NCI-H226 (cell line): ENCODE results near the gene CFAP70.
A peak's percentile ranks its signal among the peaks of the same experiment; 100 is the strongest.
"Not testable (repeated sequence)": the region's sequence is repeated elsewhere in the genome, so short reads cannot be mapped to it uniquely, and the experiment has no call there.

ENCODE experiments used
- DNase-seq: peaks from one replicate; pipeline ENCODE4 v3.0.0-alpha.2; 2015

Gene CFAP70

GRCh38 chr10:73338801-73339368 lies 19.8 kb downstream of the CFAP70 start:
- no peak for DNase-seq

- DNase-seq, result no peak
Observed at GRCh38 chr10:73333202-73333601, 25.5 kb downstream of the CFAP70 start.

DNA sequence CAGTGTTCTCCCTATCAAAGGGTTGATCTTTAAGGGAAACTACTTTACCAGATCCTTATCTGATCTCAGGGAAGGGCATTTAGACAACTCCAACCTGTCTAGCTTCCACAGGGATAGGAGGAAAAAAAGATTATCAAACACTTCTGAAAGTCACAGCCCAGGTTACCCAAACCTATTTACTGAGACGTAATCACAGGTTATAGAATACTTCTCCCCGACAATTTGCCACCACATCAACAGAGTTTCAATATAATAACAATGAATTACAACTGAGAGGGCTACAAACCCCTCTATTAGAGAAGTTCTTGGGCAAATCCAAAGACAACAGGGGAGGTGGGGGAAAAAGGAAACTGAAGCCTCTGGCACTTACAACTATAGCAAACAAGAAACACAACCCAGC lies 26.3 kb downstream of the CFAP70 start:
- DNase-seq, result no peak

- DNase-seq, result not testable (repeated sequence)
Observed at GRCh38 chr10:73328523-73328922, 30.1 kb downstream of the CFAP70 start.

DNA sequence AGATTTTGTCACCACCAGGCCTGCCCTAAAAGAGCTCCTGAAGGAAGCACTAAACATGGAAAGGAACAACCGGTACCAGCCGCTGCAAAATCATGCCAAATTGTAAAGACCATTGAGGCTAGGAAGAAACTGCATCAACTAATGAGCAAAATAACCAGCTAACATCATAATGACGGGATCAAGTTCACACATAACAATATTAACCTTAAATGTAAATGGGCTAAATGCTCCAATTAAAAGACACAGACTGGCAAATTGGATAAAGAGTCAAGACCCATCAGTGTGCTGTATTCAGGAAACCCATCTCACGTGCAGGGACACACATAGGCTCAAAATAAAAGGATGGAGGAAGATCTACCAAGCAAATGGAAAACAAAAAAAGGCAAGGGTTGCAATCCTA lies 33.4 kb downstream of the CFAP70 start:
- DNase-seq, result not testable (repeated sequence)

DNA sequence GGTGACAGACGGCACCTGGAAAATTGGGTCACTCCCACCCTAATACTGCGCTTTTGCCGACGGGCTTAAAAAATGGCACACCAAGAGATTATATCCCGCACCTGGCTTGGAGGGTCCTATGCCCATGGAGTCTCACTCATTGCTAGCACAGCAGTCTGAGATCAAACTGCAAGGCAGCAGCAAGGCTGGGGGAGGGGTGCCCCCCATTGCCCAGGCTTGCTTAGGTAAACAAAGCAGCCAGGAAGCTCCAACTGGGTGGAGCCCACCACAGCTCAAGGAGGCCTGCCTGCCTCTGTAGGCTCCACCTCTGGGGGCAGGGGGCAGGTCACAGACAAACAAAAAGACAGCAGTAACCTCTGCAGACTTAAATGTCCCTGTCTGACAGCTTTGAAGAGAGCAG lies 35.1 kb downstream of the CFAP70 start:
- not testable (repeated sequence) for DNase-seq

DNA sequence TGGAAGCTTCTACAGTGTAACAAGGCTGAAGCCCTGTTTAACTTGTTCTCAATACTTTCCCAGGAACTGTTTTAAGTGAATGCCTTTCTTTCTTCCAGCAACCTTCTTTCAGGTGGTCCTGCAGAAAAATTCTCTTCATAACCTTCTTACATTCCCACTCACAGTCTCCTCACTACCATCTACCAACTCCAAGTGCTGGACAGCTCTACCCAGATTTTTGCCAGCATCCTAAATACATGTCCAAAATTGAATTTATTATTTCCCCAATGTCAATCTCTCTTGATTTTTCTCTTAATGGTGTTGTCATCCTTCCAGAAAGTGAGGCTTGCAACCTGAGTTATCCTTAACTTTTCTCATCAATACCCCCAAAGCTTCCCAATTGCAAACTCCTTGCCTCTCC lies 48.2 kb downstream of the CFAP70 start:
- no peak for DNase-seq

- no peak for DNase-seq
Observed at GRCh38 chr10:73307203-73307800, 51.4 kb downstream of the CFAP70 start.

GRCh38 chr10:73306171-73306708 lies 52.4 kb downstream of the CFAP70 start:
- no peak for DNase-seq

GRCh38 chr10:73296946-73297345 lies 61.7 kb downstream of the CFAP70 start:
- no peak for DNase-seq

GRCh38 chr10:73293461-73293860 lies 65.2 kb downstream of the CFAP70 start:
- DNase-seq, result no peak

DNA sequence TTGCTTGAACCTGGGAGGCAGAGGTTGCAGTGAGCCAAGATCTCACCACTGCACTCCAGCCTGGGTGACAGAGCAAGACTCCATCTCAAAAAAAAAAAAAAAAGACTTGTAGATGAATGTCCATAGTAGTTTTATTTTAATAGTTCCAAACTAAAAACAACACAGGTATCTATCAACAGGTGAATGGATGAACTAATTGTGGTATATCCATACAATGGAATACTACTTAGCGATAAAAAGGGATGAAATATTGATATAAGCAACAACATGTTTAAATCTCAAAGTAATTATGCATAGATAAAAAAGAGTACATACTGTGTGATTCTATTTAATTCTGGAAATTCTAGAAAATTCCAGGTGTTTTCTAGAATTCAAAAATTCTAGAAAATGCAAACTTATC lies 68.7 kb downstream of the CFAP70 start:
- DNase-seq, result no peak

GRCh38 chr10:73287441-73287840 lies 71.2 kb downstream of the CFAP70 start:
- no peak for DNase-seq

DNA sequence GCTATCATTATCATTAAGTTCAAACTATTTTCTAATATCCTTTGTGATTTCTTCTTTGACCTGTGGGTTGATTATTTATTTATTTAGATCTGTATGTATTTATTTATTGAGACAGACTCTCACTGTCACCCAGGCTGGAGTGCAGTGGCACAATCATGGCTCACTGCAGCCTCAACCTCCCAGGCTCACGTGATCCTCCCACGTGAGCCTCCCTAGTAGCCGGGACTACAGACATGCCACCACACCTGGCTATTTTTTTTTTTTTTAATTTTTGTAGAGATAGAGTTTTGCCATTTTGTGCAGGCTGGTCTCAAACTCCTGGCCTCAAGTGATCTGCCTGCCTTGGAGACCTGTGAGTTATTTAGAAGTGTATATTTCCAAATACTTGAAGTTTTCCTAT lies 77.6 kb downstream of the CFAP70 start:
- DNase-seq, result no peak

- DNase-seq, result no peak
Observed at GRCh38 chr10:73264423-73264822, 94.2 kb downstream of the CFAP70 start.

DNA sequence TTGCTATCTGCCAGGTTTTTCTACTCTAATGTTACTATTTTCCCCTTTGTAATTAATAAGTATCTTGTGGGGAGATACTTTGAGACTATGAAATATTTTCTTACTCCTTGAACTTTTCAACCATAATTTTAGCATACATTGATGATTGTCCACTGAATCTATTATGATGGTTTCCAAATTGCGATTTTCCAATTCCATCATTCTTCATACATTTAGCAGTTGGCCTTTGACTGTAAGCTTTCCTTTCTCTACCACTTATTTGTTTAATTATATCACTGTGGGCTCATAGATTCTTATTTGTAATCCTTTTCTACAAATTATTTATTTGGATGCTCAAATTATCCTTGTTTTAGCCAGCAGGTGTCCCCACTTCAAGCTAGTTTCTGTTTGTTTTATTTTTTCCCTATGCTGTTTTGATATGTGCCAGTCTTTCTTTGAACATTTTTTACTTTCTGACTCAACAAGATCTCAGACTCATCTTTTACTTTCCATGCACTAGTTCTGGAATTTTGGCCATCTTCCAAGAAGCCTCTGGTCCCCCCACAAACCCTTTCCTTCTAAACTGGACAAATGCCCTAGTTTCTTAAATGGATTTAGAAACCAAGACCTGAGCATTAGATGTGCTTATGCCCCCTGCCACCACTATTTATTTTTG lies 94.8 kb downstream of the CFAP70 start:
- DNase-seq, result peak; percentile 72

DNA sequence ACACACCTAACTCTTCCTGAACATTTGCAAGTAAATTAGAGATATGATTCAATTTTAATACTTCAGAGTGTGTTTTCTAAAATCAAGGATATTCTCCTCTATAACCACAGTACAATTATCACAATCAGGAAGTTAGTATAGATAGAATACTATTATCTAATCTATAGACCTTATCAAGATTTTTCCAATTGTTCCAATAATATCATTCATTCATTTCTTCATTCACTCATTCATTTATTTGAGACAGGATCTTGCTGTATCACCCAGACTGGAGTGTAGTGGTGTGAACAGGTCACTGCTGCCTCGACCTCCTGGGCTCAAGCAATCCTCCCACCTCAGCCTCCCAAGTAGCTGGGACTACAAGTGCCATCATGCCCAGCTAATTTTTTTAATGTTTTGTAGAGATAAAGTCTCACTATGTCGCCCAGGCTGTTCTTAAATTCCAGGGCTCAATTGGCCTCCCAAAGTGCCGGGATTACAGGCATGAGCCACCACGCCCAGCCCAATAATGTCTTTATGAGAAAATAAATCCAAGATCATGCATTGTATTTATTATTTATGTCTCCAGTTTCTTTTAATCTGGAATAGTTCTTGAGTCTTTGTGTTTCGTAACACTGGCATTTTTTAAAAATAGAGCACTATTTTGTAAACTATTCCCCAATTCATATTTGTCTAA lies 95.6 kb downstream of the CFAP70 start:
- DNase-seq, result no peak

DNA sequence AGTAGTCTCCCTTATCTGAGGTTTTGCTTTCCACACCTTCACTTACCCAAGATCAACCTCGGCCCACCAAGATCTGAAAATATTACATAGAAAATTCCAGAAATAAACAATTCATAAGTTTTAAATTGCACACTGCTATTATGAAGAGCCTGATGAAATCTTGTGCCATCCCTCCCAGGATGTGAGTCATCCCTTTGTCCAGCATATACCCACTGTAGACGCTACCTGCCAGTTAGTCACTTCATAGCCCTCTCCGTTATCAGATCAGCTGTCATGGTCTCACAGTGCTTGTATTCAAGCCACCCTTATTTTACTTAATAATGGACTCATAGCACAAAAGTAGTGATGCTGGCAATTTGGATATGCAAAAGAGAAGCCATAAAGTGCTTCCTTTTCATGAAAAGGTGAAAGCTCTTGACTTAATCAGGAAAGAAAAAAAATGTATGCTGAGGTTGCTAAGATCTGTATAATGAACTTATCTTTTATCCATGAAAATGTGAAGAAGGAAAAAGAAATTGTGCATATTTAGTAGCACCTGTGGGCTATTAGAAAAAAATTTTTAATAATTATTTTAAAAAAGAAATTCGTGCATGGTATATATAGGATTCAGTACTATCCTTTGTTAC lies 96.4 kb downstream of the CFAP70 start:
- DNase-seq, result peak; percentile 90

DNA sequence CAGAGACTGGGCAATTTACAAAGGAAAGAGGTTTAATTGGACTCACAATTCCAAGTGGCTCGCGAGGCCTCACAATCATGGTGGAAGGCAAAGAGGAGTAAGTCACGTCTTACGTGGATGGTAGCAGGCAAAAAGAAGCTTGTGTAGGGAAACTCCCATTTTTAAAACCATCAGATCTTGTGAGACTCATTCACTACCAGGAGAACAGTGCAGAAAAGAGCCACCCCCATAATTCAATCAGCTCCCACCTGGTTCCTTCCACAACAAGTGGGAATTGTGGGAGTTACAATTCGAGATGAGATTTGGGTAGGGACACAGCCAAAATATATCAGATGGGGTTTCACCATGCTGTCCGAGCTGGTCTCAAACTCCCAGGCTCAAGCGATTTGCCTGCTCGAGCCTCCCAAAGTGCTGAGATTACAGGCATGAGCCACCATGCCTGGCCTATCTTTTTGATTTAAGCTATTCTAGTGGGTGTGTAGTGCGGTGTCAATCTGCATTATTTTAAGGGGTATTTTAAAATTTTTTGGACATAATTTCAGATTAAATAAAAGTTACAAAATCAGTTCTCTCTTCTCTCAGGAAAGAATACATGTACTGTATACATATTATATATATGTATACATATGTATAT lies 97.2 kb downstream of the CFAP70 start:
- no peak for DNase-seq

GRCh38 chr10:73258612-73259011 lies 100.1 kb downstream of the CFAP70 start:
- not testable (repeated sequence) for DNase-seq

DNA sequence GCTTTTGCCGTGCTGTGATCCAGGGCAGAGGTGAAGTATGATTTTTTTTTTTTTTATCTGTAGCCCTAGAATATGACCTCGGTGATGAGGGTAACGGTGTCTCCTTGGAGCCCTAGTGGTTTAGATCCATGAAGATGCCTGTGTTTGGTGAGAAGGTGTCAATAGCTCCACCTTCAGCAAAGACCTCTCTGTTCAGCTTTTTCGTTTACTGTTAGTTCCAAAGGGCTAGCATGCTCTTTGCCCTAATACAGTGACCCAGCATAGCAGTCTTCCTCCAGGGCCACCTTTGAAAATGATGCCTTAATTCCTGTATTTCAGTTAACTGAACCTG lies 105.5 kb downstream of the CFAP70 start:
- DNase-seq, result no peak

DNA sequence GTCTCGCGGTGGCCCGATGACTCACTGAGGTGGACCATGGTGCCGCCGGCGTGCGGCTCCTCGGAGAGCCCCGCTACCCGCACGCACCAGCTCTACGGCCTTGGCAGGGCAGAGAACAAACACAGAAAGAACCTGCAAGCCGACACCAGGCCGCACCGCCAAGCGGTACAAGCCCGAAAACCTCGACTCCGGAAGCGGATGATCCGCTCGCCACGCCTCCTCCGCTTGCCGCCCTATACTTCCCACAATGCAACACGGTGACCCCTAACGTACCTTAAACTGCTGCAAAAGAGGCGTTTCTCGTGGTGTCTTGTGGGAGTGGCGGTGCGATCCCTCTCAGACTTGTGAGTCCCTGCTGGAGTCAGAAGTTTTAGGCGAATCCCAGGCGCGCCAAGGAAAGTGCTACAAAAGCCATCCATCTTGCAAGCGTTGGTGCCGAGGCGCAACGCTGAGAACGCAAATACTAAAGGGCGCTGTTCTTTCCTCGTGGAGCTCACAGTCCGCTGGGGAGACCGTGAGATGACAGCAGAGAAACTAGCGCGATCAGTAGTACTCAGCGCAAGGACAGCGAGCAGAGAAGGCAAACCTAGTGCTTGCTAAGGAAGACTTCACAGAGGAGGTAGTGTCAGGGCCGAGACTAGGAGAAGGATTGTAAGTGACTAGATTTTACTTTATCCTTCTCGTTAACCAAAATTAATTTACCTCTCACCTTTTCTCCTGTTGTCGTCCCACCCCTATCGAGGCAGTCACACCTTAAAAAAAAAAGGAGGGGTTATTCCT lies 106.0 kb downstream of the CFAP70 start, which contains the start of gene MRPS16:
Gene MRPS16 (minus strand): TSS at position 200 of the 780 bp plus-strand sequence. CDS start 162 bp downstream, at position 38.
- DNase-seq, result peak; percentile 96
